T47D (cell line): ENCODE measurements around the gene GAMT.

ENCODE experiments used
- DNase-seq, 2 experiments: peaks; one replicate each; pipeline versions ENCODE4 v3.0.0 to v3.0.0-alpha.2; 2011 to 2012; ENCODE audit warnings: low read depth in 1 of 2, low spot score in 1 of 2
- JUND ChIP-seq: IDR thresholded peaks from 2 replicates; pipeline ENCODE4 v1.6.1; 2012; ENCODE audit warnings: low read depth
- in situ Hi-C: cut with HindIII; loops from 2 replicates; pipeline ENCODE4 v1.10.0; 2016; ENCODE audit warnings: low sequenced_read_pairs, low pct_unique_long_range_greater_than_20kb

GAMT gene

DNA sequence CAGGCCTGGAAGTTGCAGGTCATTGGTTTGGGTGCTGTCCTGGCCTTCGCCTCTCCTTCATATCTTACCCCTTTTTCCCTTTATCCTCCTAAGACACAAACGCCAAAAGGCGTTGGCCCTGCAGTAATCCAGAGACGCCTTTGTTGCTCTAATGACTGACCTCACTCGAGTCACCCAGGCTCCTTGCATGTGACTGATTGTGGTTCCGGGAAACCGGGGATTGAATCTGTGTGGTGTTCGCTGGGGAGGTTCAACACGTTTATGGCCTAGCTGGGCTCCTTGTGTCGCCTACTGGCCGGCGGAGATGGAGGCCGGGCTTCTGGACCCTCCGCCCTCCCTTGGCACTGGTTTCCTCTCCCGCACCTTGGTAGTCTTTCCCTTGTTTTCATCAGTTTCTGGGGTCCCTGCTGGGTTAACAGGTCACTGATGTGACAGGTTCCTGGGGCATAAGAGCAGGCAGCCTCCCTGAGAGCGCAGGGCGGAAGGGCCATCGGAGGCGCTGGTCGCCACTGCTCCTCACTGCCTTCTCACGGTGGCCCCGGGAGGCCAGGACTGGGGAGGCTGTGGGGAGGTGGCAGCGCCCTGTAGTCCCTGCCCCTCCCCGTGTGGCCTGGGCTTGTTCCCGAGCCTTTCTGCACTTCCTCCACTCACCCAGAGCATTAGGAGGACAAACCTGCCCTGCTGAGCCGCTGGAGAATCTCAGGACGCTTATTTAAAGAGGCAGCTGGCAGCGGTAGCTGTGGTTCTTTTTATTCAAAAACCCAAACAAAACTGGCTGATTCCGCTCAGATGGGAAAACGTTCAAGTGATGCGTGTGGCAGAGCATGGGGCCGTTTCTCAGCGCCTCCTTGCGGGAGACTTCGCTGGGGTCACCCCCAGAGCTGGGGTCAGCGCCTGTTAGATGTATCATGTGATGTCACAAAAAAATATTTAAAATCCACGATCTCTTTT, 35.7 kb downstream of the GAMT start:
- TF ChIP-seq JUND, result no peak
- in situ Hi-C loops, result no loop called here
- DNase-seq, result no peak

GRCh38 chr19:1364070-1364704, 37.2 kb downstream of the GAMT start:
- in situ Hi-C loops, result no loop called here
- no peak for TF ChIP-seq JUND
- DNase-seq, result no peak

- in situ Hi-C loops, result no loop called here
Measured at GRCh38 chr19:1363599-1363998, 37.7 kb downstream of the GAMT start.

GRCh38 chr19:1362387-1363257, 38.7 kb downstream of the GAMT start:
- in situ Hi-C loops, result no loop called here
- no peak for TF ChIP-seq JUND
- no peak for DNase-seq

More at GRCh38 chr19:1363599-1363998, 37.7 kb downstream of the GAMT start:
- no peak for TF ChIP-seq JUND
- DNase-seq, result no peak

DNA sequence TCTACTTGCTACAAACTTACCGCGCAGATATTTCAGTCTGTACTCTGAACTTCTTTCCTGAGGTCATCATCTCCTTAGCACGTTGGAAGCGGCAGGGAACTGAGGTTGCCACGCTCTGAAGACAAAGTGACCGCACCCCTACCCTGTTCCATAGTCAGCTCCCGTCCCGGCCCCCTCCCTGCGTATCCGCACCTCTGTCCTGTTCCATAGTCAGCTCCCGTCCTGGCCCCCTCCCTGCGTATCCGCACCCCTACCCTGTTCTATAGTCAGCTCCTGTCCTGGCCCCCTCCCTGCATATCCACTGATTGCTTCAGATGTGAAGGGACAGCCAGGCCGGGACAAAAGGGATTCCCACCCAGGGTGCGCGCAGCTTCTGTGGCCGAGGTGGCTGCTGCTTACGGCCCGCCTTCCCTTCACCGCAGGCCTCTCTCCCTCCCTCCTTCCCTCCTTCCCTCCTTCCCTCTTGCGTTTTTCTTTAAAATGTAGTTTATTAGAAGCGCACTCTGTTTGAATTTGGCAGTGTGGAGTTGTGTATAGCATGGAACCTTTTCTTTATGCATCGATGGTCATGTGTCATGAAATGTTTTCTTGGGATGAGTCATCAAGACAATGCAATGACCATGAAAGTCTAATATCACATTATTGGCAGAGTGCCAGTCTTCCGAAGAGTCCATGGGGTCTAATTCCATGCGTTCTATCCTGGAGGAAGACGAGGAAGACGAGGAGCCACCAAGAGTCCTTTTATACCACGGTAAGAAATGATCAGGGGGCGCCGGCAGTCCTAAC, 39.5 kb downstream of the GAMT start:
- TF ChIP-seq JUND, result no peak
- in situ Hi-C loops, result no loop called here
- DNase-seq, result no peak

GRCh38 chr19:1360818-1361461, 40.4 kb downstream of the GAMT start:
- no peak for TF ChIP-seq JUND
- in situ Hi-C loops, result no loop called here
- no peak for DNase-seq

DNA sequence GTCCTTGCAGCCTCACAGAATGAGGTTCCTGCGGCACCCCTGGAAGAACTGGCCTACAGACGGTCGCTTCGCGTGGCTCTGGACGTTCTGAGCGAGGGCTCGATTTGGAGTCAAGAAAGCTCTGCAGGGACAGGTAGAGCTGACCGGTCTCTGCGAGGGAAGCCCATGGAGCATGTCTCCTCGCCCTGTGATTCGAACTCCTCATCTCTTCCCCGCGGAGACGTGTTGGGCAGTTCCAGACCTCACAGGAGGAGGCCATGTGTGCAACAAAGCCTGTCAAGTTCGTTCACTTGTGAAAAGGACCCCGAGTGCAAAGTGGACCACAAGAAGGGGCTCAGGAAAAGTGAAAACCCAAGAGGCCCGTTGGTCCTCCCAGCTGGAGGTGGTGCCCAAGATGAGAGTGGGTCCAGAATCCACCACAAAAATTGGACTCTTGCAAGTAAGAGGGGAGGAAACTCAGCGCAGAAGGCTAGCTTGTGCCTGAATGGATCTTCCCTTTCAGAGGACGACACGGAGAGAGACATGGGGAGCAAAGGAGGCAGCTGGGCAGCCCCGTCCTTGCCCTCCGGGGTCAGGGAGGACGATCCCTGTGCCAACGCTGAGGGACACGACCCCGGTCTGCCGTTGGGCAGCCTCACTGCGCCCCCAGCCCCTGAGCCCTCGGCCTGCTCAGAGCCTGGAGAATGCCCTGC, 41.1 kb downstream of the GAMT start:
- in situ Hi-C loops, result no loop called here
- no peak for DNase-seq
- no peak for TF ChIP-seq JUND

GRCh38 chr19:1357531-1358109, 43.7 kb downstream of the GAMT start:
- in situ Hi-C loops, result no loop called here
- TF ChIP-seq JUND, result no peak
- DNase-seq, result no peak

GRCh38 chr19:1356508-1356865, 44.9 kb downstream of the GAMT start:
- in situ Hi-C loops, result no loop called here
- no peak for DNase-seq
- no peak for TF ChIP-seq JUND

DNA sequence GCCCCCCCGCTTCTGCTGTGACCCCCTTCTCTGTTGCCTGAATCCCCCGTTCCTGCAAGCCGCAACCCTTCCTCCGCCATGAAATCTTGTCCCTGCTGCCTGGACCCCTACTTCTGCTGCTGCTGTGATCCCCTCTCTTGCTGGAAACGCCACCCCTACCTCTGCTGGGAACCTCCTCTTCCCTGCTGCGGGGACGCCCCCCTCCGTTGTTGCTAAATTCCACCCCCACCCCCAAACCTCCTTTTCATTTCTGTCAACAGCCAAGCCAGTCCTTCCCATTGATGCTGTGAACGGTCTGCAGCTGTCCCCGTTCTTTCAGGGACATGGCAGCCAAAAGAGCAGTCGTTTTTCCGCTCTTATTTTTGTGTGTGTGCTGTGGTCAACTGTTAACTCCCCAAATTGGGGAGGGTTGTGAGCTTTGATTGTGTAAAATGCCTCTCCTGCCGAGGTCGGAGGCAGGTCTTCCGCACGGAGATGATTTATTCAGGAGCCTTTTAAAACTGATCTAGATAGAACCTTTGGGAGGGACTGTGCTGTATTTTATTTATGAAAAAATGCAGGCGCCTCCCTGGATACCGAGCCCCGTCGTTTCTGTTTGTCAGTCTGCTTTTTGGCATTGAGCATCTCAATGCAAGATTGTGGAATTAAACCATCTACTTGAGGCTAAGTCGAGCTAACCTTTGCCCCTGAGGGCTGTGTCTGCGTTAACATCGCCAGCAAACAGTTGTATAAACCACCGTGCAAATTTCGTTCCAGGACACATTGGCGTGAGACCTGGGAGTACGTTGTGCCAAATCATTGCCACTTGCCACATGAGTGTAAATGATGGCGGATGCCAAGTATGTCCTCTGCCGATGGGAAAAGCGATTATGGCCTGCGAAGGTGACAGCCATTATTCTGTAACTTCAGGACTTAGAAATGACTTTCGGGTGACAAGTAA, 45.5 kb downstream of the GAMT start:
- DNase-seq, result no peak
- no peak for TF ChIP-seq JUND
- in situ Hi-C loops, result no loop called here
